ENCODE data around the gene LTB. TPM values are rescaled to one million over a fixed set of nuclear protein-coding genes. Genes with fewer than 3 reads are reported as not detected.

The LTB gene
- total RNA-seq, 1 donor from 2014 or later, result not detected

GRCh38 chr6:31531162-31531561, 51.1 kb downstream of the LTB start:
- H3K4me1 Mint-ChIP-seq, result no peaks in the 10 kb centered on the region
- DNase-seq (ENCODE audit: low spot score in 2 of 2, unreplicated experiment in 2 of 2), result no peak
- no peaks in the 10 kb centered on the region for H3K27me3 Mint-ChIP-seq (ENCODE audit: low read depth)
- no peak overlapping the region for H3K27ac Mint-ChIP-seq
- H3K36me3 Mint-ChIP-seq, result peaks cover 43% of the 10 kb centered on the region
- no peak overlapping the region for H3K4me3 Mint-ChIP-seq
- TF ChIP-seq CTCF (IDR thresholded peaks at IDR 0.05; ENCODE audit: unreplicated experiment), result no peak
- no peaks in the 10 kb centered on the region for H3K9me3 Mint-ChIP-seq

DNA sequence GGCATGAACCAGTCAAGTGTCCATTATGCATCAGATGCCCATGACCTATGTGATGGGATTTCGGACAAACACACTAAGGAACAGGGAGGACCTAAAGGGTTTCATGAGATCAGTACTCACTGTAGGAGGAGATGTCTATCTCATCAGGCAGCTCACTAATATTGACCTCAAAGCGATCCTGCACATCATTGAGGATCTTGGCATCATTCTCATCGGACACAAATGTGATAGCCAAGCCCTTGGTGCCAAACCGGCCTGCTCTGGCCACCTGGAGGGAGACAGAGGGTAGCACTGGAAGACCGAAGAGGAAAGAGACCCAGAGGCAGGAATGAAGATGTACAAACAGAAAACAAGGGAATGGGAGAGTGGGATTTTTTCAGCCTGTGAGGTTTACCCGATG, 51.6 kb downstream of the LTB start:
- TF ChIP-seq CTCF (IDR thresholded peaks at IDR 0.05; ENCODE audit: unreplicated experiment), result no peak

More for the DNA sequence above, 51.6 kb downstream of the LTB start:
- Mint-ChIP-seq H3K36me3 (peaks cover 37% of the 10 kb centered on the region), H3K9me3 (no peaks in the 10 kb centered on the region), H3K27me3 (ENCODE audit: low read depth) (no peaks in the 10 kb centered on the region), H3K27ac (no peak overlapping the region), H3K4me1 (no peaks in the 10 kb centered on the region), H3K4me3 (no peak overlapping the region)
- no peak for DNase-seq (ENCODE audit: low spot score in 2 of 2, unreplicated experiment in 2 of 2)

Other genes starting within 250 kb of the LTB start
- gene HLA-B, start 225.2 kb downstream of the LTB start, total RNA-seq, result 43.9 to 47.7 TPM (median 46.6 TPM) in 3 replicates
- gene MICA, start 178.8 kb downstream of the LTB start, total RNA-seq, result 14.1 to 16.1 TPM (median 15.5 TPM) in 3 replicates
- 0.31 TPM in 1 of 3 replicates, not detected in the others for gene MICB, start 84.3 kb downstream of the LTB start, total RNA-seq
- not detected in 3 replicates for gene MCCD1, start 53.5 kb downstream of the LTB start, total RNA-seq
- gene DDX39B, start 40.4 kb downstream of the LTB start, total RNA-seq, result 635 to 649 TPM (median 647 TPM) in 3 replicates
- gene ATP6V1G2, start 35.8 kb downstream of the LTB start, total RNA-seq, result 2.2 to 2.7 TPM (median 2.5 TPM) in 3 replicates
- 27.7 to 28.2 TPM (median 28.1 TPM) in 3 replicates for gene NFKBIL1, start 34.8 kb downstream of the LTB start, total RNA-seq
- 0.16 to 0.18 TPM in 2 of 3 replicates, not detected in the other for gene LTA, start 10.1 kb downstream of the LTB start, total RNA-seq
- gene TNF, start 6.9 kb downstream of the LTB start, total RNA-seq, result 0.52 to 0.60 TPM (median 0.60 TPM) in 3 replicates
- gene LST1, start 3.9 kb upstream of the LTB start, total RNA-seq, result 0.60 to 0.77 TPM in 2 of 3 replicates, not detected in the other
- not detected in 3 replicates for gene NCR3, start 10.6 kb upstream of the LTB start, total RNA-seq
- 5.1 to 6.0 TPM (median 5.1 TPM) in 3 replicates for gene AIF1, start 32.8 kb upstream of the LTB start, total RNA-seq
- gene PRRC2A, start 38.3 kb upstream of the LTB start, total RNA-seq, result 273 to 290 TPM (median 288 TPM) in 3 replicates
- 327 to 338 TPM (median 338 TPM) in 3 replicates for gene BAG6, start 70.2 kb upstream of the LTB start, total RNA-seq
- 2.4 to 3.4 TPM (median 3.1 TPM) in 3 replicates for gene APOM, start 73.5 kb upstream of the LTB start, total RNA-seq
- gene C6orf47, start 78.4 kb upstream of the LTB start, total RNA-seq, result 19.0 to 19.3 TPM (median 19.2 TPM) in 3 replicates
- 12.7 to 14.8 TPM (median 14.3 TPM) in 3 replicates for gene GPANK1, start 82.6 kb upstream of the LTB start, total RNA-seq
- gene CSNK2B, start 83.7 kb upstream of the LTB start, total RNA-seq, result 155 to 157 TPM (median 157 TPM) in 3 replicates
- gene LY6G5B, start 87.6 kb upstream of the LTB start, total RNA-seq, result 34.2 to 37.5 TPM (median 36.5 TPM) in 3 replicates
- gene LY6G5C, start 98.6 kb upstream of the LTB start, total RNA-seq, result 1.5 to 2.3 TPM (median 2.3 TPM) in 3 replicates
- 54.1 to 55.4 TPM (median 54.6 TPM) in 3 replicates for gene ABHD16A, start 120.9 kb upstream of the LTB start, total RNA-seq
- not detected in 3 replicates for gene LY6G6F, start 124.4 kb upstream of the LTB start, total RNA-seq
- 0.67 to 1.8 TPM (median 0.82 TPM) in 3 replicates for gene LY6G6D, start 132.9 kb upstream of the LTB start, total RNA-seq
- gene LY6G6C, start 139.3 kb upstream of the LTB start, total RNA-seq, result 0.89 to 1.4 TPM (median 1.3 TPM) in 3 replicates
- 0.16 to 0.33 TPM (median 0.25 TPM) in 3 replicates for gene MPIG6B, start 140.9 kb upstream of the LTB start, total RNA-seq
- 142 to 144 TPM (median 143 TPM) in 3 replicates for gene DDAH2, start 146.9 kb upstream of the LTB start, total RNA-seq
- 133 to 139 TPM (median 136 TPM) in 3 replicates for gene CLIC1, start 154.1 kb upstream of the LTB start, total RNA-seq
- gene MSH5, start 157.6 kb upstream of the LTB start, total RNA-seq, result 38.6 to 48.2 TPM (median 42.9 TPM) in 3 replicates
- 8.7 to 12.8 TPM (median 11.6 TPM) in 3 replicates for gene SAPCD1, start 180.2 kb upstream of the LTB start, total RNA-seq
- gene VWA7, start 194.9 kb upstream of the LTB start, total RNA-seq, result 1.5 to 1.8 TPM (median 1.6 TPM) in 3 replicates
- gene VARS1, start 213.3 kb upstream of the LTB start, total RNA-seq, result 82.8 to 90.4 TPM (median 83.8 TPM) in 3 replicates
- gene LSM2, start 224.5 kb upstream of the LTB start, total RNA-seq, result 55.8 to 58.2 TPM (median 57.0 TPM) in 3 replicates
- gene HSPA1L, start 232.9 kb upstream of the LTB start, total RNA-seq, result 1.7 to 2.2 TPM (median 2.1 TPM) in 3 replicates
- gene HSPA1A, start 233.1 kb upstream of the LTB start, total RNA-seq, result 61.3 to 70.1 TPM (median 61.7 TPM) in 3 replicates
- gene HSPA1B, start 245.3 kb upstream of the LTB start, total RNA-seq, result 105 to 109 TPM (median 108 TPM) in 3 replicates